ENCODE results near the gene ICE2. TPM values are rescaled to one million over a fixed set of nuclear protein-coding genes. Genes with fewer than 3 reads are reported as not detected.

The ICE2 gene
- total and polyA plus RNA-seq, 2 experiments from 2014 or later: 64.2 to 64.3 TPM

DNA sequence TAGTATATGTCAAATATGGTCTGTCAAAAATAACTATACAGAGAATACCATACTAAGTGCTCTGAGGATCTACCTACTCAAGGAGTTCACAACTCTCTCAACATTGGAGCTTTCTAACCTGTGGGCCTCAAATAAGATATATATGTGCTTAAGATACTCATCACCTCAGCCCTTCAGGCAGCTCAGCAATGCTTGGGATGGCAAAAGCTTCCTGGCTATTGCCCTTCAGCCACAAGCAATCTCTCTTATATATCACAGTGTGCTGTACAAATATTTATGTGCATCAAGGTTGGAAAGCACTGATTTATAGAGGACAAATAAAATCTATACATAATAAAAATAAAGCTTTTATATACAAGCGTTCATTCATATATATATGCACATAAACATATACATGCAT is 40.3 kb downstream of the ICE2 start (continued):
- TF ChIP-seq ZNF331 (CRISPR knock-in tag; IDR thresholded peaks at IDR 0.05; ENCODE audit: low read depth) (no peak), CREB1 (CRISPR knock-in tag; IDR thresholded peaks at IDR 0.05; ENCODE audit: low read depth) (no peak), ZNF114 (CRISPR knock-in tag; IDR thresholded peaks at IDR 0.05) (no peak), POLR2AphosphoS5 (IDR thresholded peaks at IDR 0.05; ENCODE audit: low read depth) (no peak), EZH2 (IDR thresholded peaks at IDR 0.05; ENCODE audit: low read depth, unreplicated experiment) (no peak), JUNB (IDR thresholded peaks at IDR 0.05; ENCODE audit: unreplicated experiment) (no peak)
- TF ChIP-seq, protein P1, sequence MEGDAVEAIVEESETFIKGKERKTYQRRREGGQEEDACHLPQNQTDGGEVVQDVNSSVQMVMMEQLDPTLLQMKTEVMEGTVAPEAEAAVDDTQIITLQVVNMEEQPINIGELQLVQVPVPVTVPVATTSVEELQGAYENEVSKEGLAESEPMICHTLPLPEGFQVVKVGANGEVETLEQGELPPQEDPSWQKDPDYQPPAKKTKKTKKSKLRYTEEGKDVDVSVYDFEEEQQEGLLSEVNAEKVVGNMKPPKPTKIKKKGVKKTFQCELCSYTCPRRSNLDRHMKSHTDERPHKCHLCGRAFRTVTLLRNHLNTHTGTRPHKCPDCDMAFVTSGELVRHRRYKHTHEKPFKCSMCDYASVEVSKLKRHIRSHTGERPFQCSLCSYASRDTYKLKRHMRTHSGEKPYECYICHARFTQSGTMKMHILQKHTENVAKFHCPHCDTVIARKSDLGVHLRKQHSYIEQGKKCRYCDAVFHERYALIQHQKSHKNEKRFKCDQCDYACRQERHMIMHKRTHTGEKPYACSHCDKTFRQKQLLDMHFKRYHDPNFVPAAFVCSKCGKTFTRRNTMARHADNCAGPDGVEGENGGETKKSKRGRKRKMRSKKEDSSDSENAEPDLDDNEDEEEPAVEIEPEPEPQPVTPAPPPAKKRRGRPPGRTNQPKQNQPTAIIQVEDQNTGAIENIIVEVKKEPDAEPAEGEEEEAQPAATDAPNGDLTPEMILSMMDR (conservative IDR thresholded peaks at IDR 0.05; ENCODE audit: low read depth in 2 of 2): no peak

DNA sequence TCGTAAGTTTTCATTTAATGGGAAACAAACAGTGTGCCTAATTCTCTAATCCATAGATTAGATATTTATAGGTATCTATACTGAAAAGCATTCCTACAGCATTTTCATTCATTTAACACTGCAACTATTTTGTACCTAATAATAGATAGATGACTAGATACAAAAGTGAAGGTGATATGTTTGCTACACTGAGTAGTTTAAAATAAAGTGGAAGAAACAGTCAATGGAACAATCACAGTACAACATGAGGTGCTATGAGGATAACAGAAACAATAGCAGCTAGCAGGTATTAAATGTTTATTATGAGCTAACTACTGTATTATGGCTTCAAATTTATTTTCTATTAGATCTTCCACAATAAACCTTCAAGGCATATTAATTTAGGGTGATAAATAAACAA is 50.0 kb downstream of the ICE2 start:
- no peak for ATAC-seq
- TF ChIP-seq, protein P1 (conservative IDR thresholded peaks at IDR 0.05; ENCODE audit: low read depth in 2 of 2): no peak
- TF ChIP-seq, protein P2, sequence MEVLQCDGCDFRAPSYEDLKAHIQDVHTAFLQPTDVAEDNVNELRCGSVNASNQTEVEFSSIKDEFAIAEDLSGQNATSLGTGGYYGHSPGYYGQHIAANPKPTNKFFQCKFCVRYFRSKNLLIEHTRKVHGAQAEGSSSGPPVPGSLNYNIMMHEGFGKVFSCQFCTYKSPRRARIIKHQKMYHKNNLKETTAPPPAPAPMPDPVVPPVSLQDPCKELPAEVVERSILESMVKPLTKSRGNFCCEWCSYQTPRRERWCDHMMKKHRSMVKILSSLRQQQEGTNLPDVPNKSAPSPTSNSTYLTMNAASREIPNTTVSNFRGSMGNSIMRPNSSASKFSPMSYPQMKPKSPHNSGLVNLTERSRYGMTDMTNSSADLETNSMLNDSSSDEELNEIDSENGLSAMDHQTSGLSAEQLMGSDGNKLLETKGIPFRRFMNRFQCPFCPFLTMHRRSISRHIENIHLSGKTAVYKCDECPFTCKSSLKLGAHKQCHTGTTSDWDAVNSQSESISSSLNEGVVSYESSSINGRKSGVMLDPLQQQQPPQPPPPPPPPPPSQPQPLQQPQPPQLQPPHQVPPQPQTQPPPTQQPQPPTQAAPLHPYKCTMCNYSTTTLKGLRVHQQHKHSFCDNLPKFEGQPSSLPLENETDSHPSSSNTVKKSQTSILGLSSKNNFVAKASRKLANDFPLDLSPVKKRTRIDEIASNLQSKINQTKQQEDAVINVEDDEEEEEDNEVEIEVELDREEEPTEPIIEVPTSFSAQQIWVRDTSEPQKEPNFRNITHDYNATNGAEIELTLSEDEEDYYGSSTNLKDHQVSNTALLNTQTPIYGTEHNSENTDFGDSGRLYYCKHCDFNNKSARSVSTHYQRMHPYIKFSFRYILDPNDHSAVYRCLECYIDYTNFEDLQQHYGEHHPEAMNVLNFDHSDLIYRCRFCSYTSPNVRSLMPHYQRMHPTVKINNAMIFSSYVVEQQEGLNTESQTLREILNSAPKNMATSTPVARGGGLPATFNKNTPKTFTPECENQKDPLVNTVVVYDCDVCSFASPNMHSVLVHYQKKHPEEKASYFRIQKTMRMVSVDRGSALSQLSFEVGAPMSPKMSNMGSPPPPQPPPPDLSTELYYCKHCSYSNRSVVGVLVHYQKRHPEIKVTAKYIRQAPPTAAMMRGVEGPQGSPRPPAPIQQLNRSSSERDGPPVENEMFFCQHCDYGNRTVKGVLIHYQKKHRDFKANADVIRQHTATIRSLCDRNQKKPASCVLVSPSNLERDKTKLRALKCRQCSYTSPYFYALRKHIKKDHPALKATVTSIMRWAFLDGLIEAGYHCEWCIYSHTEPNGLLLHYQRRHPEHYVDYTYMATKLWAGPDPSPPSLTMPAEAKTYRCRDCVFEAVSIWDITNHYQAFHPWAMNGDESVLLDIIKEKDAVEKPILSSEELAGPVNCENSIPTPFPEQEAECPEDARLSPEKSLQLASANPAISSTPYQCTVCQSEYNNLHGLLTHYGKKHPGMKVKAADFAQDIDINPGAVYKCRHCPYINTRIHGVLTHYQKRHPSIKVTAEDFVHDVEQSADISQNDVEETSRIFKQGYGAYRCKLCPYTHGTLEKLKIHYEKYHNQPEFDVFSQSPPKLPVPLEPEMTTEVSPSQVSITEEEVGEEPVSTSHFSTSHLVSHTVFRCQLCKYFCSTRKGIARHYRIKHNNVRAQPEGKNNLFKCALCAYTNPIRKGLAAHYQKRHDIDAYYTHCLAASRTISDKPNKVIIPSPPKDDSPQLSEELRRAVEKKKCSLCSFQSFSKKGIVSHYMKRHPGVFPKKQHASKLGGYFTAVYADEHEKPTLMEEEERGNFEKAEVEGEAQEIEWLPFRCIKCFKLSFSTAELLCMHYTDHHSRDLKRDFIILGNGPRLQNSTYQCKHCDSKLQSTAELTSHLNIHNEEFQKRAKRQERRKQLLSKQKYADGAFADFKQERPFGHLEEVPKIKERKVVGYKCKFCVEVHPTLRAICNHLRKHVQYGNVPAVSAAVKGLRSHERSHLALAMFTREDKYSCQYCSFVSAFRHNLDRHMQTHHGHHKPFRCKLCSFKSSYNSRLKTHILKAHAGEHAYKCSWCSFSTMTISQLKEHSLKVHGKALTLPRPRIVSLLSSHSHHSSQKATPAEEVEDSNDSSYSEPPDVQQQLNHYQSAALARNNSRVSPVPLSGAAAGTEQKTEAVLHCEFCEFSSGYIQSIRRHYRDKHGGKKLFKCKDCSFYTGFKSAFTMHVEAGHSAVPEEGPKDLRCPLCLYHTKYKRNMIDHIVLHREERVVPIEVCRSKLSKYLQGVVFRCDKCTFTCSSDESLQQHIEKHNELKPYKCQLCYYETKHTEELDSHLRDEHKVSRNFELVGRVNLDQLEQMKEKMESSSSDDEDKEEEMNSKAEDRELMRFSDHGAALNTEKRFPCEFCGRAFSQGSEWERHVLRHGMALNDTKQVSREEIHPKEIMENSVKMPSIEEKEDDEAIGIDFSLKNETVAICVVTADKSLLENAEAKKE (CRISPR knock-in tag; IDR thresholded peaks at IDR 0.05): no peak
- no peak for TF ChIP-seq NANOG (IDR thresholded peaks at IDR 0.05; ENCODE audit: borderline replicate concordance)
- no peak for TF ChIP-seq STAT1 (IDR thresholded peaks at IDR 0.05; ENCODE audit: unreplicated experiment)
- no peak for TF ChIP-seq EZH2phosphoT487 (IDR thresholded peaks at IDR 0.05; ENCODE audit: unreplicated experiment)
- TF ChIP-seq ZNF331 (CRISPR knock-in tag; IDR thresholded peaks at IDR 0.05; ENCODE audit: low read depth): no peak
- TF ChIP-seq POLR2AphosphoS5 (IDR thresholded peaks at IDR 0.05; ENCODE audit: low read depth): no peak
- no peak for TF ChIP-seq JUNB (IDR thresholded peaks at IDR 0.05; ENCODE audit: unreplicated experiment)
- TF ChIP-seq ZNF114 (CRISPR knock-in tag; IDR thresholded peaks at IDR 0.05): no peak

More for the DNA sequence above, 50.0 kb downstream of the ICE2 start:
- Mint-ChIP-seq H3K9me3 (no peaks in the 10 kb centered on the region), H3K27ac (no peak overlapping the region), H3K4me3 (no peak overlapping the region), H3K36me3 (ENCODE audit: low read depth) (peaks cover 16% of the 10 kb centered on the region), H3K27me3 (ENCODE audit: insufficient read depth, low read depth, poor library complexity) (peaks cover 5% of the 10 kb centered on the region), H3K4me1 (peaks cover 3% of the 10 kb centered on the region; the same call in 2 of the 3 replicates)
- Histone ChIP-seq H3K4me3 (no peak overlapping the region), H4K20me1 (replicated peaks; ENCODE audit: insufficient read depth) (no peaks in the 10 kb centered on the region; the same call in 1 of the 2 replicates), H3K4me2 (no peak overlapping the region), H3K4me1 (ENCODE audit: insufficient read depth) (no peaks in the 10 kb centered on the region), H2AFZ (no peak overlapping the region), H3K27ac (ENCODE audit: low read depth) (no peak overlapping the region), H3K36me3 (ENCODE audit: insufficient read depth) (peaks cover 8% of the 10 kb centered on the region; the same call in 1 of the 2 replicates), H3K9me2 (ENCODE audit: insufficient read depth) (no peaks in the 10 kb centered on the region), H3K27me3 (ENCODE audit: insufficient read depth) (no peaks in the 10 kb centered on the region), H3F3A (replicated peaks; ENCODE audit: low read depth) (no peaks in the 10 kb centered on the region), H3K79me2 (replicated peaks; ENCODE audit: insufficient read depth) (no peaks in the 10 kb centered on the region)
- no peak for DNase-seq (ENCODE audit: low spot score)

All from GM23338 (cell line).